ENCODE results near the gene TRDN. TPM values are rescaled to one million over a fixed set of nuclear protein-coding genes. Genes with fewer than 3 reads are reported as not detected.

Gene TRDN
- total and polyA plus RNA-seq, 2 experiments from 2014 or later = 0.10 to 0.48 TPM

DNA sequence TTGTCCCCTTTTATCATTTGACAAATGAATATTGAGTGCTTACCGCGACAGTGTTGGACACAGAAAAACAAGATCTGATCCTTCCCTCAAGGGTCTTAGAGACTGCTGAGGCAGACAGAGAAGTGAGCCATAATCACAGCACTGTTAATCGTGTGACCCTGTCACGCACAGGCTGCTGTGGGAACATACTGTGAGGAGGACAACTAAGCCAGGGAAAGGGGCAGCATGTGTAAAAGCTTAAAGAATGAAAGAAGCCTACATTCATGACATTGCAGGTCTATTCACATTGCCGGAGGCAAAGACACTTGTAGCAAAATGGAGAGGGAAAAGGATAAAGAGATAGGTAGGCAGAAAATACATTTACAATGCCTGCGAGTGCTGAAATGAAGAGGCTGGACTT, 32.7 kb downstream of the TRDN start:
- Histone ChIP-seq H3K4me2 (no peak overlapping the region), H3K36me3 (replicated peaks; ENCODE audit: insufficient read depth, low read depth) (no peaks in the 10 kb centered on the region), H3K27ac (no peak overlapping the region), H3K79me2 (no peaks in the 10 kb centered on the region), H2AFZ (no peak overlapping the region), H3K9me3 (ENCODE audit: low read depth) (no peaks in the 10 kb centered on the region), H3K27me3 (no peaks in the 10 kb centered on the region), H3K9me2 (replicated peaks; ENCODE audit: insufficient read depth) (no peaks in the 10 kb centered on the region), H3K4me1 (ENCODE audit: insufficient read depth) (no peaks in the 10 kb centered on the region), H4K20me1 (ENCODE audit: insufficient read depth, poor library complexity, severe bottlenecking) (no peaks in the 10 kb centered on the region), H3K4me3 (no peak overlapping the region)
- WGBS (ENCODE audit: low lambda C conversion rate, missing lambda C conversion rate) = 48% methylated on average over 6 of the region's 6 CpGs
- no peak for DNase-seq (ENCODE audit: low spot score)
- TF ChIP-seq EZH2phosphoT487 (IDR thresholded peaks at IDR 0.05; ENCODE audit: low read depth, severe bottlenecking, unreplicated experiment) (no peak), EZH2 (IDR thresholded peaks at IDR 0.05; ENCODE audit: borderline replicate concordance) (no peak)
- TF ChIP-seq, protein P1, sequence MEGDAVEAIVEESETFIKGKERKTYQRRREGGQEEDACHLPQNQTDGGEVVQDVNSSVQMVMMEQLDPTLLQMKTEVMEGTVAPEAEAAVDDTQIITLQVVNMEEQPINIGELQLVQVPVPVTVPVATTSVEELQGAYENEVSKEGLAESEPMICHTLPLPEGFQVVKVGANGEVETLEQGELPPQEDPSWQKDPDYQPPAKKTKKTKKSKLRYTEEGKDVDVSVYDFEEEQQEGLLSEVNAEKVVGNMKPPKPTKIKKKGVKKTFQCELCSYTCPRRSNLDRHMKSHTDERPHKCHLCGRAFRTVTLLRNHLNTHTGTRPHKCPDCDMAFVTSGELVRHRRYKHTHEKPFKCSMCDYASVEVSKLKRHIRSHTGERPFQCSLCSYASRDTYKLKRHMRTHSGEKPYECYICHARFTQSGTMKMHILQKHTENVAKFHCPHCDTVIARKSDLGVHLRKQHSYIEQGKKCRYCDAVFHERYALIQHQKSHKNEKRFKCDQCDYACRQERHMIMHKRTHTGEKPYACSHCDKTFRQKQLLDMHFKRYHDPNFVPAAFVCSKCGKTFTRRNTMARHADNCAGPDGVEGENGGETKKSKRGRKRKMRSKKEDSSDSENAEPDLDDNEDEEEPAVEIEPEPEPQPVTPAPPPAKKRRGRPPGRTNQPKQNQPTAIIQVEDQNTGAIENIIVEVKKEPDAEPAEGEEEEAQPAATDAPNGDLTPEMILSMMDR (IDR thresholded peaks at IDR 0.05; ENCODE audit: poor library complexity) = no peak

DNA sequence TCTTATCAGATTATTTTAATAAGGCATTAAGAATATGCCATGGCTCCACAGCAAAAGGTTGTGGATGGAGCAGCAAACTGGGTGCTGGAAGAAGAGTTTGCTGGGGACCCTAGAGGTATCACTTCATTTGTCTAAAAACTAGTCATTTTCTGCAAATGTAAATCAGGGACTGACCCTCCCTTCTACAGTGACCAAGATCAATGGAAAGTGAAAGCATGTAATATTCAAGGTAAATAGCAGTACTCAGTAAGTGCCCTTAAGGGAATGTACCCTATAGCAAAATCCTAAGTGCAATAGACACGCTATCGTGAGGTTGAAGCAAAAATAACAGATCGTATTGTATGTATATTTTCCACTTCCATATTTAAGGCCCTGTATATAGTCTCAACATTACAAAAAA, 38.7 kb downstream of the TRDN start:
- Histone ChIP-seq H3K9me2 (replicated peaks; ENCODE audit: insufficient read depth) (no peaks in the 10 kb centered on the region), H3K27me3 (no peaks in the 10 kb centered on the region), H4K20me1 (ENCODE audit: insufficient read depth, poor library complexity, severe bottlenecking) (no peaks in the 10 kb centered on the region), H3K79me2 (no peaks in the 10 kb centered on the region), H3K4me2 (no peak overlapping the region), H3K36me3 (replicated peaks; ENCODE audit: insufficient read depth, low read depth) (no peaks in the 10 kb centered on the region), H3K9me3 (ENCODE audit: low read depth) (no peaks in the 10 kb centered on the region), H3K27ac (no peak overlapping the region), H3K4me1 (ENCODE audit: insufficient read depth) (no peaks in the 10 kb centered on the region), H2AFZ (no peak overlapping the region), H3K4me3 (no peak overlapping the region)
- DNase-seq (ENCODE audit: low spot score) = no peak
- WGBS (ENCODE audit: low lambda C conversion rate, missing lambda C conversion rate) = 92% methylated on average over 3 of the region's 3 CpGs
- no peak for TF ChIP-seq EZH2phosphoT487 (IDR thresholded peaks at IDR 0.05; ENCODE audit: low read depth, severe bottlenecking, unreplicated experiment)
- TF ChIP-seq, protein P1 (IDR thresholded peaks at IDR 0.05; ENCODE audit: poor library complexity) = no peak
- no peak for TF ChIP-seq EZH2 (IDR thresholded peaks at IDR 0.05; ENCODE audit: borderline replicate concordance)

DNA sequence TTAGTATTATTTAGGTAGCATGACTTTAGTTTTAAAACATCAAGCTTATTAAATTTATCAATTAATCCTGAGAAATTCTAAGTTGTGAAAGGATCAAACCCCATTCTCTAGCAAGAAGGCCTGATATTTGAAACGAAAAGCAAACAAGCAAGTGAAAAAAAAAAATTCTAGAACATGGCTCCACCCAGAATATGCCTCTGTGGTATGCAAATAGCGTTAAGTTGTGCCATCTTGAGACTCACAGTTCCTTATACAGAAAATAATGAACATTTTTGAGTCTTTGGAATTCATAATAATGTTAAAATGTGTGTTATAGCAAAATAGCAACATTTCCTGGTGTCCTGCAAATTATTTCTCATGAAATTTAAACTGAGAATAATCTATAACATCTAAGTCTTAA, 42.0 kb downstream of the TRDN start:
- DNase-seq (ENCODE audit: low spot score) = no peak
- Histone ChIP-seq H3K27me3 (no peaks in the 10 kb centered on the region), H3K9me3 (ENCODE audit: low read depth) (no peaks in the 10 kb centered on the region), H3K4me3 (no peak overlapping the region), H3K4me2 (no peak overlapping the region), H3K9me2 (replicated peaks; ENCODE audit: insufficient read depth) (no peaks in the 10 kb centered on the region), H3K36me3 (replicated peaks; ENCODE audit: insufficient read depth, low read depth) (no peaks in the 10 kb centered on the region), H4K20me1 (ENCODE audit: insufficient read depth, poor library complexity, severe bottlenecking) (no peaks in the 10 kb centered on the region), H3K79me2 (no peaks in the 10 kb centered on the region), H3K4me1 (ENCODE audit: insufficient read depth) (no peaks in the 10 kb centered on the region), H2AFZ (no peak overlapping the region), H3K27ac (no peak overlapping the region)
- no peak for TF ChIP-seq EZH2phosphoT487 (IDR thresholded peaks at IDR 0.05; ENCODE audit: low read depth, severe bottlenecking, unreplicated experiment)
- TF ChIP-seq, protein P1 (IDR thresholded peaks at IDR 0.05; ENCODE audit: poor library complexity) = no peak
- no peak for TF ChIP-seq EZH2 (IDR thresholded peaks at IDR 0.05; ENCODE audit: borderline replicate concordance)
- WGBS (ENCODE audit: low lambda C conversion rate, missing lambda C conversion rate) = 86% methylated on average over 2 of the region's 2 CpGs

DNA sequence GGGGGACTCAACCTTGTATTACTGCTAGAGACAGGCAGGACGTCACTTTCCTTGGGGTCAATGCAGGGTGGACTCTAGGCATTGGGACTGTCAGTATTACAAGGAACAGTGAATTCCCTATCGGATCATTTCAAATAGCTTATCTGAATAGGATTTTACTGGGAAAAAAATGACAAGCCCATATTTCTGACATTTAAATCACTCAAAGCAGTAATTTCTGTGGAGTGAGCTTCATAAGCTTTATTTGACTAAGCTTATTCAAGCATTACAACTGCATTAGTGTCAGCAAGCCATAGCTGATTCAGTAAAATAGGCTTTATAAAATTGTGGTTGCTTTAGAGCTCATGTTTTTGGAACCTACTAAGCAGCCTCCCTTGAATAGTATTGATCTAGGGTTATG, 44.3 kb downstream of the TRDN start:
- no peaks in the 10 kb centered on the region for H3K79me2 ChIP-seq
- H3K4me3 ChIP-seq = no peak overlapping the region
- H3K9me3 ChIP-seq (ENCODE audit: low read depth) = no peaks in the 10 kb centered on the region
- H3K9me2 ChIP-seq (replicated peaks; ENCODE audit: insufficient read depth) = no peaks in the 10 kb centered on the region
- WGBS (ENCODE audit: low lambda C conversion rate, missing lambda C conversion rate) = 77% methylated on average over 2 of the region's 2 CpGs
- H3K27me3 ChIP-seq = no peaks in the 10 kb centered on the region
- no peak overlapping the region for H3K4me2 ChIP-seq
- no peaks in the 10 kb centered on the region for H4K20me1 ChIP-seq (ENCODE audit: insufficient read depth, poor library complexity, severe bottlenecking)
- H3K4me1 ChIP-seq (ENCODE audit: insufficient read depth) = peaks cover 5% of the 10 kb centered on the region
- no peak overlapping the region for H2AFZ ChIP-seq
- no peak for DNase-seq (ENCODE audit: low spot score)
- H3K27ac ChIP-seq = no peak overlapping the region
- no peaks in the 10 kb centered on the region for H3K36me3 ChIP-seq (replicated peaks; ENCODE audit: insufficient read depth, low read depth)
- TF ChIP-seq EZH2phosphoT487 (IDR thresholded peaks at IDR 0.05; ENCODE audit: low read depth, severe bottlenecking, unreplicated experiment) = no peak
- TF ChIP-seq, protein P1 (IDR thresholded peaks at IDR 0.05; ENCODE audit: poor library complexity) = no peak
- no peak for TF ChIP-seq EZH2 (IDR thresholded peaks at IDR 0.05; ENCODE audit: borderline replicate concordance)
